ENCODE results near the gene TRPM6.

DNA sequence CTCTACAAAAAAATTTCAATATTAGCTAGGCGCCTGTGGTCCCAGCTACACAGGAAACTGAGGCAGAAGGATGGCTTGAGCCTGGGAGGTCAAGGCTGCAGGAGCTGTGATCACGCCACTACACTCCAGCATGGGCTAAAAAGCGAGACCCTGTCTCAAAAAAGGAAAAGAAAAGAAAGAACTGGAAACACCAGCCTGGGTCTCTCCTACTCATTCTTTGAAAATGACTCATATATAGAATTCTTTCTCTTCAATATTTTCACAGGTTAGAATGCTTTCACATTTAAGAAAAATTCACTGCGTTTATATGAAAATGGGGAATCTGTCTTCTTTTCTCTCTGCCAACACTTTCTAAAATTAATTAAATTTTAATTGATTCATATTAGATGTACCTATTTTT is 115.6 kb downstream of the TRPM6 start:
- TF ChIP-seq CTCF (IDR thresholded peaks at IDR 0.05 in 8 of 11, conservative IDR thresholded peaks at IDR 0.05 in 3 of 11) (no peak), POLR2AphosphoS5 (IDR thresholded peaks at IDR 0.05) (no peak), POLR2A (IDR thresholded peaks at IDR 0.05) (no peak)

All from spleen (tissue), 7 donors.